HCT116 (cell line): ENCODE results near the gene LARP4. TPM values are rescaled to one million over a fixed set of nuclear protein-coding genes. Genes with fewer than 3 reads are reported as not detected.

ENCODE experiments used
- ATAC-seq: fragments of 200-7000 bp; cut with Tn5 transposase; 2 replicates; pipeline ENCODE4 v1.9.1; 2020; ENCODE audit warnings: mild to moderate bottlenecking, moderate library complexity
- BruUV-seq: library from RNA; stranded (reverse); fragments of 400-500 nt; replicated peaks from 2 replicates; lab custom pipeline; 2021; lab: Mats Ljungman, UMichigan
- CTCF ChIA-PET: fragments of 300-600 bp; sonication (Branson Sonifier 250); formaldehyde crosslinking; loops from one replicate; lab custom pipeline; 2021; ENCODE audit warnings: antibody characterized with exemption; lab: Charles Lee
- POLR2A ChIA-PET: fragments of 300-600, 350-600 bp; sonication (Branson Sonifier 250); formaldehyde crosslinking; loops from one replicate; lab custom pipeline; 2021; ENCODE audit warnings: antibody characterized with exemption; lab: Charles Lee
- RAD21 ChIA-PET, 2 experiments: fragments of 300-600 bp; sonication (Branson Sonifier 250); formaldehyde crosslinking; loops; one replicate each; lab custom pipeline; 2023; ENCODE audit warnings: low total read pairs in 2 of 2; ENCODE audit not compliant: uncharacterized antibody in 2 of 2, unreplicated experiment in 2 of 2, low non-redundant PET in 1 of 2; lab: Charles Lee
- DNase-seq: peaks from one replicate; pipeline ENCODE4 v3.0.0-alpha.2; 2010; ENCODE audit warnings: low read depth, low spot score
- H2AFZ ChIP-seq: fragments of 200-600 bp; shearing (Covaris generic), sonication (generic); 2 replicates; pipeline ENCODE4 v1.6.1; 2017; ENCODE audit warnings: low read depth, mixed run types, mixed read lengths, antibody characterized with exemption, low read length; ENCODE audit not compliant: poor library complexity, severe bottlenecking
- H3K27ac ChIP-seq: 2 replicates; pipeline ENCODE4 v1.5.1; 2012; ENCODE audit warnings: low read depth, low read length
- H3K27me3 ChIP-seq: fragments of 200-600 bp; sonication (generic); 2 replicates; pipeline ENCODE4 v1.6.1; 2016; ENCODE audit warnings: mixed run types, low read length, mixed read lengths; ENCODE audit not compliant: insufficient read depth
- H3K36me3 ChIP-seq, 2 experiments: fragments of 200-500 bp in 1 of 2; fragments of 200-600 bp in 1 of 2; sonication (Bioruptor generic) in 1 of 2; sonication (generic) in 1 of 2; 2 replicates each; pipeline versions ENCODE4 v1.5.1 to v1.6.1; 2014 to 2016; ENCODE audit warnings: low read length in 2 of 2, inconsistent platforms in 1 of 2, mixed read lengths in 1 of 2, mixed run types in 1 of 2; ENCODE audit not compliant: insufficient read depth in 2 of 2, control insufficient read depth in 1 of 2
- H3K4me1 ChIP-seq, 2 experiments: fragments of 200-600 bp in 1 of 2; sonication (generic) in 1 of 2; 2 replicates each; pipeline versions ENCODE4 v1.5.1 to v1.6.1; 2012 to 2017; ENCODE audit warnings: low read length in 2 of 2, inconsistent platforms in 1 of 2, mild to moderate bottlenecking in 1 of 2, mixed read lengths in 1 of 2, mixed run types in 1 of 2, moderate library complexity in 1 of 2; ENCODE audit not compliant: insufficient read depth in 2 of 2, control insufficient read depth in 1 of 2
- H3K4me2 ChIP-seq: fragments of 200-600 bp; sonication (generic); 2 replicates; pipeline ENCODE4 v1.6.1; 2017; ENCODE audit warnings: mixed run types, low read length, mixed read lengths
- H3K4me3 ChIP-seq, 2 experiments: fragments of 200-600 bp in 1 of 2; sonication (generic) in 1 of 2; replicated peaks in 1 of 2; 2 replicates each; pipeline ENCODE4 v1.5.1; 2011 to 2016; ENCODE audit warnings: low read length in 2 of 2, control low read depth in 1 of 2, low read depth in 1 of 2, mild to moderate bottlenecking in 1 of 2, mixed read lengths in 1 of 2, mixed run types in 1 of 2
- H3K79me2 ChIP-seq: fragments of 200-600 bp; sonication (generic); 2 replicates; pipeline ENCODE4 v1.6.1; 2017; ENCODE audit warnings: mild to moderate bottlenecking, mixed run types, low read length, moderate library complexity, mixed read lengths; ENCODE audit not compliant: insufficient read depth
- H3K9ac ChIP-seq: fragments of 200-600 bp; sonication (generic); 2 replicates; pipeline ENCODE4 v1.6.1; 2016; ENCODE audit warnings: low read length, mixed read lengths
- H3K9me2 ChIP-seq: fragments of 200-600 bp; sonication (generic), shearing (Covaris generic); 2 replicates; pipeline ENCODE4 v1.6.1; 2017; ENCODE audit warnings: mixed run types, mild to moderate bottlenecking, moderate library complexity; ENCODE audit not compliant: insufficient read depth
- H3K9me3 ChIP-seq, 2 experiments: fragments of 200-500 bp in 1 of 2; fragments of 200-600 bp in 1 of 2; sonication (Bioruptor generic) in 1 of 2; sonication (generic) in 1 of 2; 2 replicates each; pipeline ENCODE4 v1.6.1; 2014 to 2017; ENCODE audit warnings: low read length in 2 of 2, mixed read lengths in 2 of 2, inconsistent platforms in 1 of 2, low read depth in 1 of 2, mild to moderate bottlenecking in 1 of 2, mixed run types in 1 of 2, moderate library complexity in 1 of 2; ENCODE audit not compliant: control insufficient read depth in 1 of 2, insufficient read depth in 1 of 2
- H4K20me1 ChIP-seq: fragments of 200-600 bp; sonication (generic), shearing (Covaris generic); 2 replicates; pipeline ENCODE4 v1.6.1; 2017; ENCODE audit warnings: mixed run types, mild to moderate bottlenecking, moderate library complexity; ENCODE audit not compliant: insufficient read depth
- CBX3 ChIP-seq: IDR thresholded peaks from 2 replicates; pipeline ENCODE4 v1.6.1; 2012; ENCODE audit warnings: low read depth
- CEBPB ChIP-seq: IDR thresholded peaks from 2 replicates; pipeline ENCODE4 v1.6.1; 2012; ENCODE audit warnings: low read depth
- EGR1 ChIP-seq: IDR thresholded peaks from 2 replicates; pipeline ENCODE4 v1.6.1; 2012; ENCODE audit warnings: low read depth
- ELF1 ChIP-seq: IDR thresholded peaks from 2 replicates; pipeline ENCODE4 v1.6.1; 2012; ENCODE audit warnings: low read depth, borderline replicate concordance
- EZH2 ChIP-seq: fragments of 200-600 bp; sonication (generic); IDR thresholded peaks from 2 replicates; pipeline ENCODE4 v1.6.1; 2017; ENCODE audit warnings: antibody characterized with exemption, mixed run types
- EZH2phosphoT487 ChIP-seq: fragments of 200-600 bp; IDR thresholded peaks from 2 replicates; pipeline ENCODE4 v1.6.1; 2018; ENCODE audit warnings: antibody characterized with exemption, borderline replicate concordance
- FOSL1 ChIP-seq: IDR thresholded peaks from 2 replicates; pipeline ENCODE4 v1.6.1; 2012; ENCODE audit warnings: low read depth
- POLR2A ChIP-seq: IDR thresholded peaks from 2 replicates; pipeline ENCODE4 v1.7.0; 2011; ENCODE audit warnings: borderline replicate concordance; ENCODE audit not compliant: insufficient read depth, insufficient read length; ENCODE audit errors: extremely low read depth
- POLR2AphosphoS5 ChIP-seq: IDR thresholded peaks from 2 replicates; pipeline ENCODE4 v1.6.1; 2011; ENCODE audit warnings: mild to moderate bottlenecking, low read depth, low read length, moderate library complexity
- RAD21 ChIP-seq: IDR thresholded peaks from 2 replicates; pipeline ENCODE4 v1.6.1; 2012; ENCODE audit warnings: low read depth, mild to moderate bottlenecking
- SIN3A ChIP-seq: IDR thresholded peaks from 2 replicates; pipeline ENCODE4 v1.6.1; 2012; ENCODE audit warnings: low read depth
- SP1 ChIP-seq: IDR thresholded peaks from 2 replicates; pipeline ENCODE4 v1.6.1; 2012; ENCODE audit warnings: low read depth
- SRF ChIP-seq: IDR thresholded peaks from 2 replicates; pipeline ENCODE4 v1.6.1; 2012; ENCODE audit warnings: low read depth
- TCF7L2 ChIP-seq: IDR thresholded peaks from 2 replicates; pipeline ENCODE4 v1.7.0; 2011; ENCODE audit warnings: borderline replicate concordance, inconsistent platforms; ENCODE audit not compliant: insufficient read depth, insufficient read length; ENCODE audit errors: extremely low read depth
- YY1 ChIP-seq: IDR thresholded peaks from 2 replicates; pipeline ENCODE4 v1.6.1; 2011; ENCODE audit warnings: low read length, low read depth, moderate library complexity, mild to moderate bottlenecking; ENCODE audit not compliant: insufficient replicate concordance; ENCODE audit errors: extremely low read depth
- ZNF274 ChIP-seq: fragments of 200-500 bp; sonication (Bioruptor generic); IDR thresholded peaks from 2 replicates; pipeline ENCODE4 v1.6.1; 2014; ENCODE audit warnings: mild to moderate bottlenecking, low read depth, low read length, inconsistent platforms
- intact Hi-C: fragments of 100-400 bp; cut with micrococcal nuclease; formaldehyde crosslinking; loops from 2 replicates; pipeline ENCODE4 v1.10.0; 2022
- total RNA-seq: library from RNA; stranded (reverse); gene quantifications from one replicate; pipeline ENCODE4 v1.2.1, GENCODE V29; 2021; ENCODE audit not compliant: unreplicated experiment
- TF ChIP-seq, protein P1 (sequence below): IDR thresholded peaks from 2 replicates; pipeline ENCODE4 v1.6.1; 2011; ENCODE audit warnings: mild to moderate bottlenecking, low read length, moderate library complexity; ENCODE audit not compliant: insufficient replicate concordance; ENCODE audit errors: extremely low read depth
- TF ChIP-seq, protein P2 (sequence below): IDR thresholded peaks from 2 replicates; pipeline ENCODE4 v1.6.1; 2012

Gene LARP4
- total RNA-seq, 1 experiment from 2014 or later = 76.3 TPM

DNA sequence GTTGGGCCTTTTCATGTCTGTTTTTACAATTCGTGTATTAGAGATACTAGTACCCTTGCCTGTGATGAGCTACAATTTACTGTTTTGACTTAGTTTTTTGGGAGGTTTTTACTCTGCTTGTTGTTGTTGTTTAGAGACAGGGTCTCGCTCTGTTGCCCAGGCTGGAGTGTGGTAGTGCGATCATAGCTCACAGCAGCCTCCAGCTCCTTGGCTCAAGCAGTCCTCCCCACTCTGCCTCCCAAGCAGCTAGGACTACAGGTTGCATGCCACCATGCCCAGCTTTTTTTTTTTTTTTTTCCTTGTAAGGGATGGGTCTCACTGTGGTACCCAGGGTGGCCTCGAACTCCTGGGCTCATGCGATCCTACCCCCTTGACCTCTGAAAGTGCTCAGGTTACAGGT, 52.1 kb downstream of the LARP4 start:
- H3K27ac ChIP-seq = no peak overlapping the region
- CTCF ChIA-PET = interaction anchor here (1.3 kb wide), 1 partner anchor 341 kb away, joined by 3 read pairs; the partner anchor contains the start of gene COX14
- no peaks in the 10 kb centered on the region for H4K20me1 ChIP-seq
- POLR2A ChIA-PET = no interaction called here
- H3K4me3 ChIP-seq = no peak overlapping the region
- no peaks in the 10 kb centered on the region for H3K9me2 ChIP-seq
- no peak overlapping the region for H3K9ac ChIP-seq
- ATAC-seq = no peak
- DNase-seq = no peak
- intact Hi-C loops = no loop called here
- peaks cover 5 to 16% of the 10 kb centered on the region in 2 experiments; a peak in 2 of 4 replicates for H3K36me3 ChIP-seq
- no TSS peak for BruUV-seq
- H3K27me3 ChIP-seq = no peaks in the 10 kb centered on the region
- no peaks in the 10 kb centered on the region for H3K4me1 ChIP-seq
- no peaks in the 10 kb centered on the region for H3K9me3 ChIP-seq
- no peak overlapping the region for H2AFZ ChIP-seq
- RAD21 ChIA-PET = interaction anchor here in 1 of 2 experiments (0.6 kb wide), 1 partner anchor 808 kb away, joined by 3 read pairs; no protein-coding TSS in a partner anchor
- H3K4me2 ChIP-seq = no peak overlapping the region
- no peak for TF ChIP-seq SP1
- no peak for TF ChIP-seq POLR2AphosphoS5
- TF ChIP-seq SIN3A = no peak
- TF ChIP-seq, protein P1, sequence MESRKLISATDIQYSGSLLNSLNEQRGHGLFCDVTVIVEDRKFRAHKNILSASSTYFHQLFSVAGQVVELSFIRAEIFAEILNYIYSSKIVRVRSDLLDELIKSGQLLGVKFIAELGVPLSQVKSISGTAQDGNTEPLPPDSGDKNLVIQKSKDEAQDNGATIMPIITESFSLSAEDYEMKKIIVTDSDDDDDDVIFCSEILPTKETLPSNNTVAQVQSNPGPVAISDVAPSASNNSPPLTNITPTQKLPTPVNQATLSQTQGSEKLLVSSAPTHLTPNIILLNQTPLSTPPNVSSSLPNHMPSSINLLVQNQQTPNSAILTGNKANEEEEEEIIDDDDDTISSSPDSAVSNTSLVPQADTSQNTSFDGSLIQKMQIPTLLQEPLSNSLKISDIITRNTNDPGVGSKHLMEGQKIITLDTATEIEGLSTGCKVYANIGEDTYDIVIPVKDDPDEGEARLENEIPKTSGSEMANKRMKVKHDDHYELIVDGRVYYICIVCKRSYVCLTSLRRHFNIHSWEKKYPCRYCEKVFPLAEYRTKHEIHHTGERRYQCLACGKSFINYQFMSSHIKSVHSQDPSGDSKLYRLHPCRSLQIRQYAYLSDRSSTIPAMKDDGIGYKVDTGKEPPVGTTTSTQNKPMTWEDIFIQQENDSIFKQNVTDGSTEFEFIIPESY = no peak
- TF ChIP-seq RAD21 = no peak
- TF ChIP-seq EZH2phosphoT487 = no peak
- H3K79me2 ChIP-seq = peaks cover 18% of the 10 kb centered on the region

DNA sequence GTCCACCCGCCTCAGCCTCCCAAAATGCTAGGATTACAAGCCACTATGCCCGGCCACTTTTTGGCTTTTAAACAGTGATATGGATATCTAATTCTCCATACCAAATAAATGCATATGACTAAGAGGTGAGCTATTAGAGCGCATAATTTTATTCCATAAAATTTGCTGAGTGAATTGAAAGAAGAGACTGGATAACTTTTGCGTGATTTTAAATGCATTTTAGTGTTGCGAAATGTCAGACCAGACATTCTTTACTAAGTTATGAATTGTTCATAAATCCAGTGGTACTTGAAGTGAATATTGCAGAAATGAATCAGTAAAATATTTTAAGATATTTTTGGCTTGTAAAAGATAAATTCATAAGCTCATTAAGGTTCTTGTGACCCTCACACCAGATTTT, 53.2 kb downstream of the LARP4 start:
- Histone ChIP-seq H3K4me1 (no peaks in the 10 kb centered on the region), H4K20me1 (no peaks in the 10 kb centered on the region), H3K9ac (no peak overlapping the region), H3K9me2 (no peaks in the 10 kb centered on the region), H3K4me2 (no peak overlapping the region), H2AFZ (no peak overlapping the region), H3K36me3 (peaks cover 5 to 16% of the 10 kb centered on the region in 2 experiments; a peak in 2 of 4 replicates), H3K4me3 (no peak overlapping the region), H3K27me3 (no peaks in the 10 kb centered on the region), H3K9me3 (no peaks in the 10 kb centered on the region), H3K79me2 (peaks cover 19% of the 10 kb centered on the region), H3K27ac (no peak overlapping the region)
- BruUV-seq = no TSS peak
- intact Hi-C loops = no loop called here
- ChIA-PET RAD21 (no interaction called here), POLR2A (no interaction called here), CTCF (no interaction called here)
- no peak for DNase-seq
- ATAC-seq = no peak
- no peak for TF ChIP-seq POLR2A
- TF ChIP-seq POLR2AphosphoS5 = no peak
- no peak for TF ChIP-seq CEBPB
- no peak for TF ChIP-seq SRF
- TF ChIP-seq, protein P2, sequence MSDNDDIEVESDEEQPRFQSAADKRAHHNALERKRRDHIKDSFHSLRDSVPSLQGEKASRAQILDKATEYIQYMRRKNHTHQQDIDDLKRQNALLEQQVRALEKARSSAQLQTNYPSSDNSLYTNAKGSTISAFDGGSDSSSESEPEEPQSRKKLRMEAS = no peak
- TF ChIP-seq SP1 = no peak
- TF ChIP-seq CBX3 = no peak
- no peak for TF ChIP-seq FOSL1
- no peak for TF ChIP-seq EZH2phosphoT487
- TF ChIP-seq EGR1 = no peak
- TF ChIP-seq EZH2 = no peak
- TF ChIP-seq YY1 = no peak
- no peak for TF ChIP-seq SIN3A
- TF ChIP-seq ELF1 = no peak
- TF ChIP-seq TCF7L2 = no peak
- no peak for TF ChIP-seq ZNF274
